Central memory CD8-positive, alpha-beta T cell (primary cell): Measurements from ENCODE around the gene CD69.
"Not testable (repeated sequence)": the region's sequence is repeated elsewhere in the genome, so short reads cannot be mapped to it uniquely, and the experiment has no call there.

Experiments
- ATAC-seq: fragments of 150-1000 bp; cut with Tn5 transposase; replicated peaks from 2 replicates; pipeline ENCODE4 v1.10.0; 2022; ENCODE audit warnings: mild to moderate bottlenecking, moderate FRiP score, moderate number of reproducible peaks; ENCODE audit not compliant: poor library complexity, severe bottlenecking; ENCODE audit errors: extremely low read depth
- DNase-seq, 2 donors: peaks; one replicate each; pipeline ENCODE4 v3.0.0; 2021; ENCODE audit warnings: low spot score in 2 of 2
- H3K27ac Mint-ChIP-seq: one replicate; pipeline ENCODE4 v1.8.0; 2022; ENCODE audit warnings: low read depth, mild to moderate bottlenecking, moderate library complexity, mixed read lengths
- H3K27me3 Mint-ChIP-seq: one replicate; pipeline ENCODE4 v1.8.0; 2022; ENCODE audit warnings: mixed read lengths
- H3K36me3 Mint-ChIP-seq: one replicate; pipeline ENCODE4 v1.8.0; 2022; ENCODE audit warnings: mild to moderate bottlenecking, moderate library complexity, mixed read lengths; ENCODE audit not compliant: insufficient read depth
- H3K4me1 Mint-ChIP-seq: one replicate; pipeline ENCODE4 v1.8.0; 2022; ENCODE audit warnings: mixed read lengths
- H3K4me3 Mint-ChIP-seq: one replicate; pipeline ENCODE4 v1.8.0; 2022; ENCODE audit warnings: mild to moderate bottlenecking, moderate library complexity, mixed read lengths
- H3K9me3 Mint-ChIP-seq: one replicate; pipeline ENCODE4 v1.8.0; 2022; ENCODE audit warnings: mixed read lengths

CD69 gene

GRCh38 chr12:9719790-9720189, 40.9 kb downstream of the CD69 start:
- Mint-ChIP-seq H3K4me3 (no peak overlapping the region), H3K36me3 (peaks cover 2% of the 10 kb centered on the region), H3K4me1 (peaks cover 10% of the 10 kb centered on the region)

GRCh38 chr12:9718968-9719367, 41.7 kb downstream of the CD69 start:
- Mint-ChIP-seq H3K9me3 (no peaks in the 10 kb centered on the region), H3K4me3 (no peak overlapping the region), H3K27me3 (no peaks in the 10 kb centered on the region), H3K36me3 (peaks cover 2% of the 10 kb centered on the region), H3K4me1 (peaks cover 10% of the 10 kb centered on the region), H3K27ac (no peak overlapping the region)
- ATAC-seq (no peak), DNase-seq (no peak)

More at GRCh38 chr12:9719790-9720189, 40.9 kb downstream of the CD69 start:
- H3K27me3 Mint-ChIP-seq, result no peaks in the 10 kb centered on the region
- no peak overlapping the region for H3K27ac Mint-ChIP-seq
- ATAC-seq, result no peak
- DNase-seq, result no peak
- H3K9me3 Mint-ChIP-seq, result no peaks in the 10 kb centered on the region

- ATAC-seq, result no peak
- H3K4me3 Mint-ChIP-seq, result no peak overlapping the region
- no peak overlapping the region for H3K27ac Mint-ChIP-seq
- no peaks in the 10 kb centered on the region for H3K27me3 Mint-ChIP-seq
- H3K36me3 Mint-ChIP-seq, result peaks cover 2% of the 10 kb centered on the region
- H3K4me1 Mint-ChIP-seq, result peaks cover 10% of the 10 kb centered on the region
- no peak for DNase-seq
- no peaks in the 10 kb centered on the region for H3K9me3 Mint-ChIP-seq
These were observed 43.4 kb downstream of the CD69 start for GRCh38 chr12:9717070-9717925.

DNA sequence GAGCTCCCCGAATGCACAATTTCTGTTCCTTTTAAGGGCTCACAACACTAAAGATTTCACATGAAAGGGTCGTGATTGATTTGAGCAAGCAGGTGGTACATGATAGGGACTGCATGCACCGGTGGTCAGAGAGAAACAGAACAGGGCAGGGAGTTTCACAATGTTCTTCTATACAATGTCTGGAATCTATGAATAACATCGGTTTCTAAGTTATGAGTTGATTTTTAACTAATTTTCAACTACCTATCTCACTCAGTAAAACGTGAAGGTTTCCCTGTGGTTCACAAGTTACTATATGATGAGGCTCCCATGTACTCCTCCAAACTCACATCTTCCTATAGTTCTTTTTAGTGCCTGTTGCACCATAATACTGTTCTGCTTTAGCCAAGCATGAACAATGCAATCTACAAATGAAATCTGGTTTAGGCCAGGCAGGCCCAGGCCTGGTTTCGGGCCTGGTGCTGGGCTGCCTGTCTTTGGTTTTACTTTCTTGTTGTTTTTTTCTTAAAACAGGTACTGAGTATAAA, 47.6 kb downstream of the CD69 start:
- H3K27ac Mint-ChIP-seq, ATAC-seq, H3K9me3 Mint-ChIP-seq, DNase-seq, H3K36me3 Mint-ChIP-seq, H3K4me3 Mint-ChIP-seq, H3K27me3 Mint-ChIP-seq: not testable (repeated sequence)
- peaks cover 40% of the 10 kb centered on the region for H3K4me1 Mint-ChIP-seq

GRCh38 chr12:9711664-9712063, 49.0 kb downstream of the CD69 start:
- Mint-ChIP-seq H3K9me3 (no peaks in the 10 kb centered on the region), H3K36me3 (peaks cover 5% of the 10 kb centered on the region), H3K27ac (peak overlapping the region; percentile 36), H3K4me3 (no peak overlapping the region), H3K4me1 (peaks cover 51% of the 10 kb centered on the region), H3K27me3 (no peaks in the 10 kb centered on the region)
- DNase-seq (no peak), ATAC-seq (no peak)

DNA sequence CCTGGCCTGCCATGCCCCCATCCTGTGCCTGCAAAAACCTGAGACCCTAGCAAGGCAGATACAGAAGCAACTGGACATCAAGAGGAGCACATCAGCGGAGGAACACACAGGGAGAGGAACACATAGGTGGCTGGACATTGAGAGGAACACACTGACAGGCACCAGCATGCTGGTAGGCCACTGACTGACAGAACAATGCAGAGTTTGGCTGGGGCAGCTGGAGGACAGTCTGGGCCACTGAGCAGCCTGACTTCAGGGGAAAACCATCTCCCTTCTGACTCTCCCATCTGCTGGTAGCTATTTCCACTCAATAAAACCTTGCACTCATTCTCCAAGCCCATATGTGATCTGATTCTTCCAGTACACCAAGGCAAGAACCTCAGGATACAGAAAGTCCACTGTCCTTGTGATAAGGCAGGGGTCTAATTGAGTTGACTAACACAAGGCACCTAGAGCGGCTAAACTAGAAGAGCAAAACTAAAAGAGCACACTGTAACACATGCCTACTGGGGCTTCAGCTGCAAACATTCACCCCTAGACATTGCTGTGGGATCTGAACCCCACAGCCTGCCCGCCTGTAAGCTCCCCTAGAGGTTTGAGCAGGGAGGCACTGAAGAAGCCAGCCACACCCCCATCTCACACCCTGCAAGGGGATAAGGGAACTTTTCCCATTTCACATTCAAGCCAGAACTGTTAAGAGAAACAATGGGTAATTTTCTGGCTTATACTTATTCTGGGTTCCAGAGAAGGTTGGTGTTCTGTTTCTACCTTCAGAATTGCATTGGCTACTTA, 49.9 kb downstream of the CD69 start:
- DNase-seq (no peak), ATAC-seq (no peak)
- Mint-ChIP-seq H3K27ac (peak overlapping the region; percentile 29), H3K4me3 (no peak overlapping the region), H3K27me3 (no peaks in the 10 kb centered on the region), H3K36me3 (peaks cover 8% of the 10 kb centered on the region), H3K9me3 (peaks cover 4% of the 10 kb centered on the region), H3K4me1 (peaks cover 52% of the 10 kb centered on the region)

DNA sequence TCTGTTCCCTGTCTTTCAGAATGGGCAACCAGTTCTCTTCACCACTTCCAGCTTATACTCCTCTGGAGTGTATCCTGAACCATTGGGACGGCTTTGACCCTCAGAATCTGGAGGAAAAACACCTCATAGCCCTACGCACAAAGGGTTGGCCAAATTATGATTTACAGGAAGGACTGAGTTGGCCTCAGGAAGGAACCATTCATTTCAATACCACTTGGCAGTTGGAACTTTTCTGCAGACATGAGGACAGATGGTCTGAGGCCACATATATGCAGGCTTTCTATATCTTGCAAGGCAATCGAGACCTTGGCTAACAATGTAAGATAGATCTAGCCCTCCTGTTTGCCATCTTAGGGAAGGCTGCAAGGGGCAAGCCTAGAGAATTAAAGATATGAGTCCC, 51.8 kb downstream of the CD69 start:
- no peak for DNase-seq
- no peak for ATAC-seq
- Mint-ChIP-seq H3K9me3 (peaks cover 4% of the 10 kb centered on the region), H3K27ac (peak overlapping the region; percentile 70), H3K4me1 (peaks cover 61% of the 10 kb centered on the region), H3K4me3 (no peak overlapping the region), H3K27me3 (no peaks in the 10 kb centered on the region), H3K36me3 (peaks cover 8% of the 10 kb centered on the region)

DNA sequence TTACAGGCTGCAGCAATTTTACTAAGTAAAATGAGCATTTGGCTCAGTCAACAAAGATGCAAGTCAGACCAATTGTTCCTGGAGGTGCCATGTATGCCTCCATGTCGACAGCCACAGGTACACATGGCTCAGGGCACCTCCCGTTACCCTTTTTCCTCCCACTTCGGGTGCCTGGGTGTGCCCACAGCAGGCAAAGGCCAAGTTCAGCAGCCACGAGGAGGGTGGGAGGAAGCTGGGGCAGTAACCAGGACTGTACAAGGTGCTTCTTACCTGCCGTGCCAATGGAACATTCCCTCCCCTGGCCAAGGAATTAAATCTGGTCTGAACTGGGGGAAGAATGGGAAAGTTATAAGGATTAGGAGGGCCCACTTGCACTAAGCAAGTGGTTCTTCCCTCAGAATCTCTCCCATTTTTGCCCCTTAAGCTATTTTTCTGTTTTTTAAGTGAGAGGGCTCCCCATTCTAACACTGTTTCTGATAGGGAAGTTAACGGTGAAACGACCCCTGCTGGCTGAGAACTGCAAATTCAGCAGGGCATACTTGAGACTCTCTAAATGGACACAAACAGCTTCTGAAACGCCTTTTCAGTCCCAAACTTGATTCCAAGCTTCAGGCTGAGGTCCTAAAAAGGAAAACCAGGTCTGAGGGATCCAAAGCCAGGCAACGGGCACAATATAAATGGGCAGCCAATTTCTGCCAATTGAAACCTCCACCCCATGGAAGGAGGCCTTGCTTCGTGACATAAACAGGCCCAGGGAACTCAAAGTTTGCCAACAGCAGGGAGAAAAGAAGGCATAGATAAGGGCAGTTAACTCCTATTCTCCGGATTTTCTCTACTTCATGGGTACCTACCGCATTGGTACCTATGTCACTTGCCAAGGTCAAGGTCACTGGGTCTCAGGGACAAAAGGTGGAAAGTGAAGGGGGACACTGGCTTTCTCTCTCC, 52.6 kb downstream of the CD69 start:
- ATAC-seq, result peak; percentile 87
- Mint-ChIP-seq H3K9me3 (peaks cover 4% of the 10 kb centered on the region), H3K4me3 (peak overlapping the region; percentile 74), H3K27ac (peak overlapping the region; percentile 91), H3K27me3 (no peaks in the 10 kb centered on the region), H3K4me1 (peaks cover 61% of the 10 kb centered on the region), H3K36me3 (peaks cover 8% of the 10 kb centered on the region)
- peak; percentile 52 to 62 for DNase-seq

- ATAC-seq (no peak), DNase-seq (no peak)
- H3K27ac Mint-ChIP-seq, result peak overlapping the region; percentile 91
- H3K27me3 Mint-ChIP-seq, result no peaks in the 10 kb centered on the region
- H3K4me3 Mint-ChIP-seq, result peak overlapping the region; percentile 74
- peaks cover 10% of the 10 kb centered on the region for H3K36me3 Mint-ChIP-seq
- H3K4me1 Mint-ChIP-seq, result peaks cover 68% of the 10 kb centered on the region
- H3K9me3 Mint-ChIP-seq, result peaks cover 4% of the 10 kb centered on the region
These were observed 53.3 kb downstream of the CD69 start for GRCh38 chr12:9707356-9707755.

GRCh38 chr12:9706086-9706685, 54.5 kb downstream of the CD69 start:
- DNase-seq (no peak), ATAC-seq (no peak)
- H3K4me1 Mint-ChIP-seq, result peaks cover 71% of the 10 kb centered on the region
- peak overlapping the region; percentile 56 for H3K27ac Mint-ChIP-seq
- no peaks in the 10 kb centered on the region for H3K27me3 Mint-ChIP-seq
- peaks cover 12% of the 10 kb centered on the region for H3K36me3 Mint-ChIP-seq
- H3K9me3 Mint-ChIP-seq, result peaks cover 4% of the 10 kb centered on the region
- no peak overlapping the region for H3K4me3 Mint-ChIP-seq

DNA sequence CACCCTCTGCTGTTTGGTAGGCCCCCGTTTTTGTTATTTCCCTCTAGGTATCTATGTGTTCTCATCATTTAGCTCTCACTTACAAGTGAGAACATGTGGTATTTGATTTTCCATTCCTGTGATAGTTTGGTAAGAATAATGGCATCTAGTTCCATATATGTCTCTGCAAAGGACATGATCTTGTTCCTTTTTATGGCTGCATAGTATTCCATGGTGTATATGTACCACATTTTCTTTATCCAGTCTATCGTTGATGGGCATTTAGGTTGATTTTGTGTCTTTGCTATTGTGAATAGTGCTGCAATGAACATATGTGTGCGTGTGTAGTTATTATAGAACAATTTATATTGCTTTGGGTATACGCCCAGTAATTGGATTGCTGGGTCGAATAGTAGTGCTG, 56.1 kb downstream of the CD69 start:
- not testable (repeated sequence) for H3K9me3 Mint-ChIP-seq, H3K27ac Mint-ChIP-seq, H3K4me3 Mint-ChIP-seq, ATAC-seq, H3K27me3 Mint-ChIP-seq, DNase-seq
- H3K36me3 Mint-ChIP-seq, result peaks cover 12% of the 10 kb centered on the region
- H3K4me1 Mint-ChIP-seq, result peaks cover 77% of the 10 kb centered on the region
